SK-N-SH treated with all-trans-retinoic acid at 6 μM for 48 hours (cell line): Measurements from ENCODE around the gene LIMK1.

Experiments
- CREB5 ChIP-seq: fragments of 250-450 bp; sonication (Bioruptor Pico); IDR thresholded peaks from 2 replicates; pipeline ENCODE4 v1.5.1; 2020; ENCODE audit warnings: low read depth, mild to moderate bottlenecking, moderate library complexity
- CSDC2 ChIP-seq: fragments of 250-450 bp; sonication (Bioruptor Pico); IDR thresholded peaks from 2 replicates; pipeline ENCODE4 v1.5.0; 2020; ENCODE audit warnings: mild to moderate bottlenecking, moderate library complexity
- OSR1 ChIP-seq: fragments of 250-450 bp; sonication (Bioruptor Pico); IDR thresholded peaks from 2 replicates; pipeline ENCODE4 v1.8.0; 2022; ENCODE audit warnings: moderate library complexity, mild to moderate bottlenecking, inconsistent platforms
- ZNF70 ChIP-seq: fragments of 450-650 bp; formaldehyde crosslinking; IDR thresholded peaks from 2 replicates; pipeline ENCODE4 v1.5.0; 2020; ENCODE audit warnings: mild to moderate bottlenecking, moderate library complexity
- ZNF8 ChIP-seq: fragments of 450-650 bp; formaldehyde crosslinking; IDR thresholded peaks from 2 replicates; pipeline ENCODE4 v1.5.0; 2020; ENCODE audit warnings: mild to moderate bottlenecking, moderate library complexity
- TF ChIP-seq, protein P1 (sequence below): fragments of 250-450 bp; sonication (Bioruptor Pico); IDR thresholded peaks from 2 replicates; pipeline ENCODE4 v1.8.0; 2020; ENCODE audit warnings: mild to moderate bottlenecking, moderate library complexity, borderline replicate concordance

DNA sequence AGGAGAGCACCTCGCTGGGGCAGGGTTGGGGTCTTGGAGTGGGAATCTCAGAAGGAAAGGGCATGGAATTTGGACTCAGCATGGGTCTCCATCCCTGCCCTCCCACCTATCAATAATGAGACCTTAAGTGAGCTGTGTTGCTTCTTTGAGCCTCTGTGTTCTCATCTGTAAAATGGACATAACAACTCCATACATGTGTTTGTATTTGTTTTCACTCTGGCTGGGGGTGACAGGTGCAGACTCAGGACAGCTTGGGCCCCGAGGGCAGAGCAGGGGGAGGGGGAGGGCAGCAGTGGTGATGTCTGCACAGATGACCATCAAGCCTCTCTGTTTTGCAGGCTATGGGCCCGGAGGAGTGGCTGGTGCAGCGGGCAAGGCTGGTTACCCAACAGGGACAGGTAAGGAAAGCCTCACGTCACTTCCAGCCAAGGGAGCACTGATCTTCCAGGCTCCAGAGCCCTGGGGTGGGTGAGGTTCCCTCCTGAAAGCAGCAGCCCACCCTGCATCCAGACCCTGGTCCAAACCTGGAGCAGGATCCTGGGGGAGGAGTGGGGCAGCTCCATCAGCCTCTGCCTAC, 35.7 kb upstream of the LIMK1 start:
- no peak for TF ChIP-seq ZNF8
- TF ChIP-seq CSDC2 (CRISPR knock-in tag) = no peak
- TF ChIP-seq CREB5 (CRISPR knock-in tag) = no peak
- TF ChIP-seq ZNF70 (CRISPR knock-in tag) = no peak
- TF ChIP-seq, protein P1, sequence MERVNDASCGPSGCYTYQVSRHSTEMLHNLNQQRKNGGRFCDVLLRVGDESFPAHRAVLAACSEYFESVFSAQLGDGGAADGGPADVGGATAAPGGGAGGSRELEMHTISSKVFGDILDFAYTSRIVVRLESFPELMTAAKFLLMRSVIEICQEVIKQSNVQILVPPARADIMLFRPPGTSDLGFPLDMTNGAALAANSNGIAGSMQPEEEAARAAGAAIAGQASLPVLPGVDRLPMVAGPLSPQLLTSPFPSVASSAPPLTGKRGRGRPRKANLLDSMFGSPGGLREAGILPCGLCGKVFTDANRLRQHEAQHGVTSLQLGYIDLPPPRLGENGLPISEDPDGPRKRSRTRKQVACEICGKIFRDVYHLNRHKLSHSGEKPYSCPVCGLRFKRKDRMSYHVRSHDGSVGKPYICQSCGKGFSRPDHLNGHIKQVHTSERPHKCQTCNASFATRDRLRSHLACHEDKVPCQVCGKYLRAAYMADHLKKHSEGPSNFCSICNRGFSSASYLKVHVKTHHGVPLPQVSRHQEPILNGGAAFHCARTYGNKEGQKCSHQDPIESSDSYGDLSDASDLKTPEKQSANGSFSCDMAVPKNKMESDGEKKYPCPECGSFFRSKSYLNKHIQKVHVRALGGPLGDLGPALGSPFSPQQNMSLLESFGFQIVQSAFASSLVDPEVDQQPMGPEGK = no peak
- no peak for TF ChIP-seq OSR1
